ENCODE measurements around the gene DENND1B. TPM values are rescaled to one million over a fixed set of nuclear protein-coding genes. Genes with fewer than 3 reads are reported as not detected.

DENND1B gene
- total and polyA plus RNA-seq, 2 of the 8 experiments (the other 6 are each of a cell fraction or from before 2014, with no cell fraction given): 0.74 to 3.3 TPM

- Histone ChIP-seq H3K23ac (ENCODE audit: insufficient read length) (no peak overlapping the region), H4K91ac (replicated peaks; ENCODE audit: insufficient read length, low read length) (no peak overlapping the region), H3K9ac (replicated peaks in 1 of 4; ENCODE audit: extremely low read depth in 1 of 4, low read depth in 3 of 4, low read length in 3 of 4) (no peak overlapping the region), H3K56ac (replicated peaks; ENCODE audit: insufficient read length, low read depth, low read length) (no peak overlapping the region), H3K27ac (ENCODE audit: low read depth, low read length) (no peak overlapping the region), H3K23me2 (ENCODE audit: low read depth, low read length) (no peaks in the 10 kb centered on the region), H3K27me3 (replicated peaks in 1 of 4; ENCODE audit: control insufficient read depth in 3 of 4, extremely low read depth in 1 of 4, insufficient read depth in 3 of 4, low read length in 3 of 4) (no peaks in the 10 kb centered on the region), H3K4ac (replicated peaks; ENCODE audit: insufficient read length, low read depth, low read length) (no peak overlapping the region), H4K20me1 (replicated peaks in 1 of 2; ENCODE audit: control insufficient read depth in 1 of 2, insufficient read depth in 2 of 2, low read length in 2 of 2) (no peaks in the 10 kb centered on the region), H2BK5ac (ENCODE audit: low read depth, low read length) (no peak overlapping the region), H3K4me2 (ENCODE audit: insufficient read depth in 1 of 2, low read depth in 2 of 2, low read length in 2 of 2) (no peak overlapping the region), H4K5ac (ENCODE audit: insufficient read length, low read depth, low read length) (no peak overlapping the region), H2AK5ac (ENCODE audit: low read depth, low read length) (no peak overlapping the region), H3K4me3 (ENCODE audit: extremely low read depth in 1 of 4, insufficient read depth in 2 of 4, low read depth in 3 of 4, low read length in 4 of 4) (no peak overlapping the region), H3K4me1 (replicated peaks in 1 of 4; ENCODE audit: control insufficient read depth in 3 of 4, insufficient read depth in 4 of 4, low read length in 3 of 4) (no peaks in the 10 kb centered on the region), H3K14ac (ENCODE audit: insufficient read length) (no peak overlapping the region), H3K18ac (ENCODE audit: extremely low read depth, low read length) (no peak overlapping the region), H3K79me2 (ENCODE audit: control insufficient read depth in 1 of 2, insufficient read depth in 2 of 2, low read length in 2 of 2) (no peaks in the 10 kb centered on the region), H2BK15ac (ENCODE audit: low read length) (no peak overlapping the region), H4K8ac (ENCODE audit: extremely low read depth, insufficient read depth, low read length) (no peak overlapping the region), H3K79me1 (ENCODE audit: low read depth, low read length) (no peaks in the 10 kb centered on the region), H2AFZ (ENCODE audit: low read length) (no peak overlapping the region), H3K36me3 (ENCODE audit: control insufficient read depth in 2 of 4, insufficient read depth in 4 of 4, low read length in 3 of 4) (no peaks in the 10 kb centered on the region), H3K9me3 (ENCODE audit: insufficient read depth in 2 of 2, low read depth in 1 of 2, low read length in 1 of 2) (no peaks in the 10 kb centered on the region), H2BK120ac (replicated peaks; ENCODE audit: low read depth, low read length) (no peak overlapping the region), H2BK20ac (ENCODE audit: low read length) (no peak overlapping the region), H2BK12ac (ENCODE audit: low read depth, low read length) (no peak overlapping the region)
- DNase-seq (ENCODE audit: low read depth in 1 of 2, low spot score in 2 of 2) (no peak), FAIRE-seq (no peak)
- ChIA-PET CTCF (ENCODE audit: partially characterized antibody) (interaction anchor here (0.6 to 1.7 kb wide), 3 partner anchors 11 to 219 kb away, joined by 3 to 4 read pairs (median 3); no protein-coding TSS in a partner anchor), POLR2A (ENCODE audit: partially characterized antibody) (no interaction called here)
- 47% methylated on average over 1 of the region's 1 CpG; no CpG with 5 or more reads in 1 of the 2 experiments for WGBS, 2 experiments (ENCODE audit: extremely low coverage in 1 of 2, insufficient coverage in 1 of 2, insufficient read length in 1 of 2, insufficient replicate concordance in 2 of 2, low coverage in 1 of 2, low lambda C conversion rate in 2 of 2, missing lambda C conversion rate in 1 of 2)
- TF ChIP-seq NANOG (IDR thresholded peaks at IDR 0.05; ENCODE audit: insufficient read depth, low read depth, low read length, poor library complexity, severe bottlenecking) (no peak), ASH2L (IDR thresholded peaks at IDR 0.05; ENCODE audit: low read length) (no peak), TBP (IDR thresholded peaks at IDR 0.05; ENCODE audit: low read depth, low read length) (no peak), NRF1 (IDR thresholded peaks at IDR 0.05; ENCODE audit: low read depth, low read length) (no peak), BRCA1 (IDR thresholded peaks at IDR 0.05; ENCODE audit: low read depth, low read length) (no peak), E2F6 (IDR thresholded peaks at IDR 0.05) (no peak), TCF12 (IDR thresholded peaks at IDR 0.05; ENCODE audit: low read depth, low read length) (no peak), ZNF274 (IDR thresholded peaks at IDR 0.05; ENCODE audit: borderline replicate concordance, extremely low read depth, low read length) (no peak), SP2 (IDR thresholded peaks at IDR 0.05; ENCODE audit: low read length) (no peak), RBBP5 (IDR thresholded peaks at IDR 0.05; ENCODE audit: borderline replicate concordance, low read depth, low read length) (no peak), CHD2 (IDR thresholded peaks at IDR 0.05; ENCODE audit: low read length) (no peak), GABPA (IDR thresholded peaks at IDR 0.05; ENCODE audit: borderline replicate concordance, insufficient read depth, low read length) (no peak), CREB1 (IDR thresholded peaks at IDR 0.05) (no peak), SRF (IDR thresholded peaks at IDR 0.05; ENCODE audit: low read depth, low read length) (no peak), SIRT6 (IDR thresholded peaks at IDR 0.05; ENCODE audit: low read length) (no peak), TAF7 (optimal IDR thresholded peaks at IDR 0.05; ENCODE audit: borderline replicate concordance, low read depth, low read length) (no peak)
Measured at GRCh38 chr1:197738927-197739326, 36.4 kb downstream of the DENND1B start.

Measured in H1 (cell line).